ENCODE results near the gene PDP2.

The PDP2 gene

GRCh38 chr16:66880288-66881013, at the start of gene PDP2:
Gene PDP2, plus strand, starts transcription at chr16:66880515. Its CDS starts 3,770 bp downstream, at chr16:66884285.
- peaks cover 67% of the 10 kb centered on the region for H3K4me1 Mint-ChIP-seq (ENCODE audit: low read depth)

GRCh38 chr16:66832190-66832589, 48.1 kb upstream of the PDP2 start:
- Mint-ChIP-seq H3K27ac (no peak overlapping the region), H3K36me3 (ENCODE audit: low read depth) (peaks cover 13% of the 10 kb centered on the region), H3K4me1 (ENCODE audit: low read depth) (peaks cover 20% of the 10 kb centered on the region), H3K4me3 (no peak overlapping the region), H3K9me3 (no peaks in the 10 kb centered on the region), H3K27me3 (peaks cover 8% of the 10 kb centered on the region)

More at GRCh38 chr16:66880288-66881013, at the start of gene PDP2:
- H3K9me3 Mint-ChIP-seq = peaks cover 12% of the 10 kb centered on the region
- no peaks in the 10 kb centered on the region for H3K27me3 Mint-ChIP-seq
- H3K4me3 Mint-ChIP-seq = peak within 1 kb of the TSS; percentile 96
- H3K27ac Mint-ChIP-seq = peak within 1 kb of the TSS; percentile 97
- H3K36me3 Mint-ChIP-seq (ENCODE audit: low read depth) = peaks cover 34% of the 10 kb centered on the region

- H3K4me3 Mint-ChIP-seq = no peak overlapping the region
- peaks cover 11% of the 10 kb centered on the region for H3K27me3 Mint-ChIP-seq
- peaks cover 9% of the 10 kb centered on the region for H3K36me3 Mint-ChIP-seq (ENCODE audit: low read depth)
- H3K27ac Mint-ChIP-seq = no peak overlapping the region
- no peaks in the 10 kb centered on the region for H3K9me3 Mint-ChIP-seq
- H3K4me1 Mint-ChIP-seq (ENCODE audit: low read depth) = peaks cover 16% of the 10 kb centered on the region
Measured at GRCh38 chr16:66832661-66833305, 47.5 kb upstream of the PDP2 start.

- Mint-ChIP-seq H3K4me1 (ENCODE audit: low read depth) (peaks cover under 1% of the 10 kb centered on the region), H3K9me3 (no peaks in the 10 kb centered on the region), H3K36me3 (ENCODE audit: low read depth) (no peaks in the 10 kb centered on the region), H3K4me3 (no peak overlapping the region), H3K27me3 (peaks cover 26% of the 10 kb centered on the region), H3K27ac (no peak overlapping the region)
Measured at GRCh38 chr16:66834746-66835145, 45.6 kb upstream of the PDP2 start.

GRCh38 chr16:66840883-66841282, 39.4 kb upstream of the PDP2 start:
- peaks cover 52% of the 10 kb centered on the region for H3K27me3 Mint-ChIP-seq
- H3K9me3 Mint-ChIP-seq = no peaks in the 10 kb centered on the region
- H3K4me3 Mint-ChIP-seq = no peak overlapping the region
- no peak overlapping the region for H3K27ac Mint-ChIP-seq
- H3K4me1 Mint-ChIP-seq (ENCODE audit: low read depth) = peaks cover 5% of the 10 kb centered on the region
- no peaks in the 10 kb centered on the region for H3K36me3 Mint-ChIP-seq (ENCODE audit: low read depth)

GRCh38 chr16:66841366-66841765, 38.9 kb upstream of the PDP2 start:
- Mint-ChIP-seq H3K4me1 (ENCODE audit: low read depth) (peaks cover 5% of the 10 kb centered on the region), H3K36me3 (ENCODE audit: low read depth) (no peaks in the 10 kb centered on the region), H3K27me3 (peaks cover 57% of the 10 kb centered on the region), H3K27ac (no peak overlapping the region), H3K4me3 (no peak overlapping the region), H3K9me3 (no peaks in the 10 kb centered on the region)

- H3K4me3 Mint-ChIP-seq = no peak overlapping the region
- H3K27me3 Mint-ChIP-seq = peaks cover 61% of the 10 kb centered on the region
- H3K27ac Mint-ChIP-seq = no peak overlapping the region
- H3K36me3 Mint-ChIP-seq (ENCODE audit: low read depth) = no peaks in the 10 kb centered on the region
- no peaks in the 10 kb centered on the region for H3K9me3 Mint-ChIP-seq
- H3K4me1 Mint-ChIP-seq (ENCODE audit: low read depth) = peaks cover 5% of the 10 kb centered on the region
Measured at GRCh38 chr16:66842765-66843164, 37.5 kb upstream of the PDP2 start.

- H3K27ac Mint-ChIP-seq = no peak overlapping the region
- peak overlapping the region; percentile 37 for H3K4me3 Mint-ChIP-seq
- H3K9me3 Mint-ChIP-seq = no peaks in the 10 kb centered on the region
- no peaks in the 10 kb centered on the region for H3K36me3 Mint-ChIP-seq (ENCODE audit: low read depth)
- H3K27me3 Mint-ChIP-seq = peaks cover 62% of the 10 kb centered on the region
- peaks cover 5% of the 10 kb centered on the region for H3K4me1 Mint-ChIP-seq (ENCODE audit: low read depth)
Measured at GRCh38 chr16:66843191-66843590, 37.1 kb upstream of the PDP2 start.

- H3K27ac Mint-ChIP-seq = no peak overlapping the region
- H3K9me3 Mint-ChIP-seq = no peaks in the 10 kb centered on the region
Measured at GRCh38 chr16:66844009-66844341, 36.3 kb upstream of the PDP2 start.

GRCh38 chr16:66844342-66845079, 35.8 kb upstream of the PDP2 start, which contains the start of gene CA7:
Gene CA7, plus strand, starts transcription at chr16:66844414. Its CDS starts 74 bp downstream, at chr16:66844488.
- Mint-ChIP-seq H3K4me3 (peak within 1 kb of the TSS; percentile 51), H3K27ac (no peak within 1 kb of the TSS), H3K27me3 (peaks cover 49% of the 10 kb centered on the region), H3K36me3 (ENCODE audit: low read depth) (no peaks in the 10 kb centered on the region), H3K9me3 (no peaks in the 10 kb centered on the region), H3K4me1 (ENCODE audit: low read depth) (peaks cover 5% of the 10 kb centered on the region)

More at GRCh38 chr16:66844009-66844341, 36.3 kb upstream of the PDP2 start:
- Mint-ChIP-seq H3K4me3 (peak overlapping the region; percentile 51), H3K27me3 (peaks cover 55% of the 10 kb centered on the region), H3K36me3 (ENCODE audit: low read depth) (no peaks in the 10 kb centered on the region), H3K4me1 (ENCODE audit: low read depth) (peaks cover 5% of the 10 kb centered on the region)

- Mint-ChIP-seq H3K27ac (no peak overlapping the region), H3K4me1 (ENCODE audit: low read depth) (peaks cover 5% of the 10 kb centered on the region), H3K9me3 (no peaks in the 10 kb centered on the region), H3K4me3 (peak overlapping the region; percentile 30), H3K27me3 (peaks cover 46% of the 10 kb centered on the region), H3K36me3 (ENCODE audit: low read depth) (no peaks in the 10 kb centered on the region)
Measured at GRCh38 chr16:66845080-66845410, 35.3 kb upstream of the PDP2 start.

GRCh38 chr16:66845791-66846221, 34.5 kb upstream of the PDP2 start:
- H3K36me3 Mint-ChIP-seq (ENCODE audit: low read depth) = no peaks in the 10 kb centered on the region
- H3K4me3 Mint-ChIP-seq = no peak overlapping the region
- H3K4me1 Mint-ChIP-seq (ENCODE audit: low read depth) = peaks cover 5% of the 10 kb centered on the region
- H3K27me3 Mint-ChIP-seq = peaks cover 45% of the 10 kb centered on the region
- no peak overlapping the region for H3K27ac Mint-ChIP-seq
- no peaks in the 10 kb centered on the region for H3K9me3 Mint-ChIP-seq

GRCh38 chr16:66846266-66846665, 34.0 kb upstream of the PDP2 start:
- Mint-ChIP-seq H3K9me3 (no peaks in the 10 kb centered on the region), H3K4me3 (no peak overlapping the region), H3K27me3 (peaks cover 45% of the 10 kb centered on the region)

GRCh38 chr16:66846831-66847230, 33.5 kb upstream of the PDP2 start:
- H3K4me3 Mint-ChIP-seq = no peak overlapping the region
- H3K27ac Mint-ChIP-seq = no peak overlapping the region
- H3K4me1 Mint-ChIP-seq (ENCODE audit: low read depth) = peaks cover 5% of the 10 kb centered on the region
- H3K36me3 Mint-ChIP-seq (ENCODE audit: low read depth) = no peaks in the 10 kb centered on the region
- peaks cover 45% of the 10 kb centered on the region for H3K27me3 Mint-ChIP-seq
- H3K9me3 Mint-ChIP-seq = no peaks in the 10 kb centered on the region

More at GRCh38 chr16:66846266-66846665, 34.0 kb upstream of the PDP2 start:
- no peak overlapping the region for H3K27ac Mint-ChIP-seq
- H3K36me3 Mint-ChIP-seq (ENCODE audit: low read depth) = no peaks in the 10 kb centered on the region
- H3K4me1 Mint-ChIP-seq (ENCODE audit: low read depth) = peaks cover 5% of the 10 kb centered on the region

GRCh38 chr16:66847533-66848067, 32.7 kb upstream of the PDP2 start:
- Mint-ChIP-seq H3K4me1 (ENCODE audit: low read depth) (peaks cover 5% of the 10 kb centered on the region), H3K27me3 (peaks cover 41% of the 10 kb centered on the region), H3K9me3 (no peaks in the 10 kb centered on the region), H3K4me3 (no peak overlapping the region), H3K36me3 (ENCODE audit: low read depth) (no peaks in the 10 kb centered on the region), H3K27ac (no peak overlapping the region)
